B cell (primary cell): ENCODE data around the gene FBXO42. TPM values are rescaled to one million over a fixed set of nuclear protein-coding genes. Genes with fewer than 3 reads are reported as not detected.

Experiments used
- ATAC-seq: fragments of 200-7000 bp; cut with Tn5 transposase; one replicate; pipeline ENCODE4 v1.10.0; 2021; ENCODE audit warnings: low read depth, mild to moderate bottlenecking, moderate number of reproducible peaks, moderate library complexity
- CTCF ChIA-PET: fragments of 350-600 bp; sonication (Branson Sonifier 250); formaldehyde crosslinking; loops from one replicate; lab custom pipeline; 2021; ENCODE audit warnings: antibody characterized with exemption, inconsistent platforms; lab: Charles Lee
- POLR2A ChIA-PET: fragments of 350-600 bp; sonication (Branson Sonifier 250); formaldehyde crosslinking; loops from one replicate; lab custom pipeline; 2021; ENCODE audit warnings: antibody characterized with exemption; lab: Charles Lee
- DNase-seq: peaks from one replicate; pipeline ENCODE4 v3.0.0; 2013
- H2AFZ ChIP-seq: 2 replicates; pipeline ENCODE4 v1.6.1; 2012; ENCODE audit warnings: mild to moderate bottlenecking, low read depth, low read length; ENCODE audit not compliant: insufficient read depth, poor library complexity, severe bottlenecking
- H3K27ac ChIP-seq, 2 donors: 1 replicate in 1 of 2; 2 replicates in 1 of 2; pipeline ENCODE4 v1.5.1; 2012 to 2013; ENCODE audit warnings: low read length in 2 of 2, mild to moderate bottlenecking in 2 of 2, moderate library complexity in 1 of 2
- H3K27me3 ChIP-seq, 4 experiments: fragments of 200-600 bp in 1 of 4; sonication (generic) in 1 of 4; replicated peaks in 1 of 4; 1 replicate in 2 of 4; 2 replicates in 2 of 4; pipeline versions ENCODE4 v1.6.1 to v1.7.0; 2013 to 2016; ENCODE audit warnings: low read length in 3 of 4, mild to moderate bottlenecking in 2 of 4, mixed read lengths in 1 of 4, moderate library complexity in 1 of 4; ENCODE audit not compliant: insufficient read depth in 4 of 4, control insufficient read depth in 3 of 4; ENCODE audit errors: control extremely low read depth in 1 of 4
- H3K36me3 ChIP-seq, 2 experiments: replicated peaks in 1 of 2; 1 replicate in 1 of 2; 2 replicates in 1 of 2; pipeline versions ENCODE4 v1.6.1 to v1.7.1; 2013; ENCODE audit warnings: low read length in 1 of 2; ENCODE audit not compliant: insufficient read depth in 2 of 2, control insufficient read depth in 1 of 2; ENCODE audit errors: control extremely low read depth in 1 of 2, extremely low read depth in 1 of 2
- H3K4me1 ChIP-seq, 2 donors: fragments of 200-600 bp in 1 of 2; sonication (generic) in 1 of 2; 1 replicate in 1 of 2; 2 replicates in 1 of 2; pipeline versions ENCODE4 v1.5.1 to v1.6.1; 2013 to 2017; ENCODE audit warnings: low read length in 2 of 2; ENCODE audit not compliant: control insufficient read depth in 2 of 2, insufficient read depth in 2 of 2
- H3K4me2 ChIP-seq: replicated peaks from 2 replicates; pipeline ENCODE3; 2012; ENCODE audit warnings: mild to moderate bottlenecking, low read depth, low read length; ENCODE audit not compliant: poor library complexity, severe bottlenecking
- H3K4me3 ChIP-seq, 5 experiments: fragments of 200-600 bp in 1 of 5; sonication (generic) in 1 of 5; 1 replicate in 3 of 5; 2 replicates in 2 of 5; pipeline versions ENCODE4 v1.5.1 to v1.7.0; 2011 to 2016; ENCODE audit warnings: low read length in 4 of 5, mild to moderate bottlenecking in 4 of 5, low read depth in 2 of 5, control low read depth in 1 of 5, moderate library complexity in 1 of 5; ENCODE audit not compliant: insufficient read depth in 1 of 5; ENCODE audit errors: control extremely low read depth in 1 of 5, extremely low read depth in 1 of 5
- H3K79me2 ChIP-seq: fragments of 200-600 bp; sonication (generic); one replicate; pipeline ENCODE4 v1.6.0; 2016; ENCODE audit warnings: low read length; ENCODE audit not compliant: control insufficient read depth, insufficient read depth
- H3K9ac ChIP-seq: fragments of 200-600 bp; sonication (generic); 2 replicates; pipeline ENCODE4 v1.6.1; 2017; ENCODE audit warnings: mild to moderate bottlenecking, low read length, moderate library complexity
- H3K9me3 ChIP-seq, 3 donors: one replicate each; pipeline versions ENCODE4 v1.6.1 to v1.7.1; 2013; ENCODE audit warnings: low read length in 2 of 3; ENCODE audit not compliant: control insufficient read depth in 2 of 3, insufficient read depth in 1 of 3; ENCODE audit errors: control extremely low read depth in 1 of 3
- H4K20me1 ChIP-seq: 2 replicates; pipeline ENCODE4 v1.6.0; 2012; ENCODE audit warnings: mild to moderate bottlenecking, low read length; ENCODE audit not compliant: insufficient read depth, control insufficient read depth, poor library complexity, severe bottlenecking
- H3K27ac Mint-ChIP-seq: one replicate; pipeline ENCODE4 v1.8.0; 2021; ENCODE audit warnings: mixed read lengths
- H3K27me3 Mint-ChIP-seq: one replicate; pipeline ENCODE4 v1.8.0; 2021; ENCODE audit warnings: mixed read lengths
- H3K4me1 Mint-ChIP-seq: one replicate; pipeline ENCODE4 v1.8.0; 2021; ENCODE audit warnings: mixed read lengths
- H3K4me3 Mint-ChIP-seq: one replicate; pipeline ENCODE4 v1.8.0; 2021; ENCODE audit warnings: mixed read lengths
- H3K9me3 Mint-ChIP-seq: one replicate; pipeline ENCODE4 v1.8.0; 2022; ENCODE audit warnings: mixed read lengths; ENCODE audit not compliant: insufficient read depth
- CTCF ChIP-seq: fragments of 200-600 bp; IDR thresholded peaks from one replicate; pipeline ENCODE4 v1.8.0; 2022; ENCODE audit warnings: antibody characterized with exemption, mild to moderate bottlenecking
- EZH2 ChIP-seq: IDR thresholded peaks from 2 replicates; pipeline ENCODE4 v1.6.1; 2012; ENCODE audit warnings: borderline replicate concordance, low read depth, mild to moderate bottlenecking, moderate library complexity, low read length; ENCODE audit not compliant: insufficient read depth, poor library complexity, severe bottlenecking
- WGBS: methylation state at CpG from one replicate; pipeline ENCODE4 v1.1.5; 2013; ENCODE audit warnings: missing lambda C conversion rate; ENCODE audit not compliant: insufficient coverage; 5-methylcytosine and 5-hydroxymethylcytosine counted together
- intact Hi-C: fragments of 100-400 bp; cut with micrococcal nuclease; formaldehyde crosslinking; loops from one replicate; pipeline ENCODE4 v1.10.0; 2022
- polyA plus RNA-seq: library from polyadenylated mRNA; depleted of rRNA; stranded (reverse); fragments of >200 nt; gene quantifications from 2 replicates; pipeline ENCODE4 v1.2.3, GENCODE V29; 2012
- total RNA-seq, 2 donors: library from RNA; stranded (reverse); fragments of 120-200 nt in 1 of 2; gene quantifications; 1 replicate in 1 of 2; 2 replicates in 1 of 2; pipeline versions ENCODE4 v1.2.3 to v1.2.4, GENCODE V29; 2013 to 2022

FBXO42 gene
- total and polyA plus RNA-seq, 2 donors (not counting 1 experiment from before 2014, with no cell fraction given): 17.2 to 33.1 TPM

- Mint-ChIP-seq H3K4me3 (no peak overlapping the region), H3K9me3 (no peaks in the 10 kb centered on the region), H3K27me3 (peaks cover 27% of the 10 kb centered on the region), H3K4me1 (peaks cover 9% of the 10 kb centered on the region), H3K27ac (no peak overlapping the region)
- H3K4me1 ChIP-seq: peaks cover 16 to 18% of the 10 kb centered on the region in 2 donors
- H3K9me3 ChIP-seq: peaks cover 0 to 24% (median 0%) of the 10 kb centered on the region in 3 donors
- no peak overlapping the region for H3K4me2 ChIP-seq
- 86% methylated on average over 10 of the region's 13 CpGs for WGBS
- H2AFZ ChIP-seq: no peak overlapping the region
- H3K27ac ChIP-seq: no peak overlapping the region
- POLR2A ChIA-PET: no interaction called here
- H3K9ac ChIP-seq: no peak overlapping the region
- ATAC-seq (no peak), DNase-seq (no peak)
- no peaks in the 10 kb centered on the region for H4K20me1 ChIP-seq
- peaks cover 0 to 46% (median 20%) of the 10 kb centered on the region in 4 experiments for H3K27me3 ChIP-seq
- H3K79me2 ChIP-seq: no peaks in the 10 kb centered on the region
- CTCF ChIA-PET: no interaction called here
- intact Hi-C loops: loop anchor here (10.0 kb wide), 1 partner anchor 705 kb away; the partner anchor contains the start of genes CASP9 and DNAJC16
- TF ChIP-seq EZH2: no peak
- no peak for TF ChIP-seq CTCF
- H3K36me3 ChIP-seq: peaks cover 0 to 13% of the 10 kb centered on the region in 2 experiments
- no peak overlapping the region for H3K4me3 ChIP-seq
Measured at GRCh38 chr1:16229976-16230740, 122.1 kb downstream of the FBXO42 start.

GRCh38 chr1:16226490-16227179 lies 125.6 kb downstream of the FBXO42 start:
- H3K27me3 Mint-ChIP-seq: peaks cover 34% of the 10 kb centered on the region
- no peak overlapping the region for H3K4me2 ChIP-seq
- peaks cover 0 to 48% (median 20%) of the 10 kb centered on the region in 4 experiments for H3K27me3 ChIP-seq
- ATAC-seq (no peak), DNase-seq (no peak)
- no peaks in the 10 kb centered on the region for H3K9me3 Mint-ChIP-seq
- peaks cover 0 to 24% (median 0%) of the 10 kb centered on the region in 3 donors for H3K9me3 ChIP-seq
- TF ChIP-seq CTCF (no peak), EZH2 (no peak)
- WGBS: 46% methylated on average over 46 of the region's 46 CpGs
- peaks cover 6% of the 10 kb centered on the region for H3K4me1 Mint-ChIP-seq
- no peak overlapping the region for H3K4me3 Mint-ChIP-seq
- POLR2A ChIA-PET: interaction anchor here (0.5 kb wide), 1 partner anchor 684 kb away, joined by 3 read pairs; no protein-coding TSS in a partner anchor
- no peak overlapping the region for H2AFZ ChIP-seq
- intact Hi-C loops: no loop called here
- H3K9ac ChIP-seq: no peak overlapping the region
- H3K4me1 ChIP-seq: peaks cover 16 to 18% of the 10 kb centered on the region in 2 donors
- no peak overlapping the region for H3K27ac ChIP-seq
- H3K27ac Mint-ChIP-seq: no peak overlapping the region
- peaks cover 0 to 5% of the 10 kb centered on the region in 2 experiments for H3K36me3 ChIP-seq
- H3K79me2 ChIP-seq: no peaks in the 10 kb centered on the region
- CTCF ChIA-PET: no interaction called here
- H3K4me3 ChIP-seq: no peak overlapping the region
- H4K20me1 ChIP-seq: no peaks in the 10 kb centered on the region
